Measurements from ENCODE around the gene MRPL51. TPM values are rescaled to one million over a fixed set of nuclear protein-coding genes. Genes with fewer than 3 reads are reported as not detected.

The MRPL51 gene
- total and polyA plus RNA-seq, 10 of the 15 experiments (the other 5 are each of a cell fraction or from before 2014, with no cell fraction given) = 137 to 1,202 (median 267) TPM

DNA sequence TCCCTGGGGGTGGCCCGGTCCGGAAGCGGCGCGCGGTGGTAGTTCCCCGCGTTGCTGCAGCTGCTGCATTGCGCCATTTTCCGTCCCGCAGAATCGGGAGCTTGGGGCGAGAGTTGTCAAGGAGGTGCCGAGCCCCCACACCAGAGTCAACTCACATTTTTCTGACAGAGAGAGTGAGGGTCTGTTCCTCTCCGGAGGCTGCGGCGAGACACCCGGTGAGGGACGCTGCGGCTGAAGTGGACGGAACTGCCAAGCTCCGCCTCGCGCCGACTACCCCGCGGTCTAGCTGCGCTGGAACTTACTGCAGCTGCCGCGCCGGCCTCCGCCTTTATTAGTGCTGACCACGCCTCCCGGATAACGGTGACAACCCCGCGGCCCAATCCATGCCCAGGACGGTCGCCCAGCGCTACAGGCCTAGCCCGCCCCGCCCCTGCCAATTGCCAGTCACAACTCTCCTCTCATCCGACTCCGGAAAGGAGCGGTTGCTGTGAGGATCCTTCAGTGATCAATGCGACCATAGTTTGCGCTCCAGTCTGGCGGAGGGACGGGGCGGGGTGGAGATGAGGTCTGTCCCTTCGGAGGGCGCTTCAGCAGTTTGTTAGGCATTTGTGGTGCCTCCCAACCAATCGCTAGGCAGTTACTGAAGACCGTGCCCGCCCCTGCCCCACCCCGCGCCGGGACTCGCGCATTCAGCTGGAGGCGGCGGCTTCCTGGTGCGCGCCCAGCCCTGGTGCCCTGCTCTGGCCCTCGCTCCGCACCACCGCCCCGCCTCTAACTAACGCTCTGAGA lies 22.5 kb downstream of the MRPL51 start, which contains the start of gene VAMP1 (continued):
- no peak for TF ChIP-seq MEF2B (IDR thresholded peaks at IDR 0.05; ENCODE audit: partially characterized antibody, poor library complexity, severe bottlenecking)
- TF ChIP-seq NFYA (IDR thresholded peaks at IDR 0.05; ENCODE audit: borderline replicate concordance, low read depth, low read length) = no peak
- peak; percentile 80 for TF ChIP-seq KLF5 (IDR thresholded peaks at IDR 0.05; ENCODE audit: partially characterized antibody)
- TF ChIP-seq FOS (IDR thresholded peaks at IDR 0.05; ENCODE audit: borderline replicate concordance, extremely low read depth, insufficient read length) = no peak
- TF ChIP-seq, protein P1, sequence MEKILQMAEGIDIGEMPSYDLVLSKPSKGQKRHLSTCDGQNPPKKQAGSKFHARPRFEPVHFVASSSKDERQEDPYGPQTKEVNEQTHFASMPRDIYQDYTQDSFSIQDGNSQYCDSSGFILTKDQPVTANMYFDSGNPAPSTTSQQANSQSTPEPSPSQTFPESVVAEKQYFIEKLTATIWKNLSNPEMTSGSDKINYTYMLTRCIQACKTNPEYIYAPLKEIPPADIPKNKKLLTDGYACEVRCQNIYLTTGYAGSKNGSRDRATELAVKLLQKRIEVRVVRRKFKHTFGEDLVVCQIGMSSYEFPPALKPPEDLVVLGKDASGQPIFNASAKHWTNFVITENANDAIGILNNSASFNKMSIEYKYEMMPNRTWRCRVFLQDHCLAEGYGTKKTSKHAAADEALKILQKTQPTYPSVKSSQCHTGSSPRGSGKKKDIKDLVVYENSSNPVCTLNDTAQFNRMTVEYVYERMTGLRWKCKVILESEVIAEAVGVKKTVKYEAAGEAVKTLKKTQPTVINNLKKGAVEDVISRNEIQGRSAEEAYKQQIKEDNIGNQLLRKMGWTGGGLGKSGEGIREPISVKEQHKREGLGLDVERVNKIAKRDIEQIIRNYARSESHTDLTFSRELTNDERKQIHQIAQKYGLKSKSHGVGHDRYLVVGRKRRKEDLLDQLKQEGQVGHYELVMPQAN (conservative IDR thresholded peaks at IDR 0.05) = peak; percentile 88
- TF ChIP-seq ZNF24 (IDR thresholded peaks at IDR 0.05) = no peak
- no peak for TF ChIP-seq TCF7 (IDR thresholded peaks at IDR 0.05; ENCODE audit: borderline replicate concordance)
- TF ChIP-seq, protein P2, sequence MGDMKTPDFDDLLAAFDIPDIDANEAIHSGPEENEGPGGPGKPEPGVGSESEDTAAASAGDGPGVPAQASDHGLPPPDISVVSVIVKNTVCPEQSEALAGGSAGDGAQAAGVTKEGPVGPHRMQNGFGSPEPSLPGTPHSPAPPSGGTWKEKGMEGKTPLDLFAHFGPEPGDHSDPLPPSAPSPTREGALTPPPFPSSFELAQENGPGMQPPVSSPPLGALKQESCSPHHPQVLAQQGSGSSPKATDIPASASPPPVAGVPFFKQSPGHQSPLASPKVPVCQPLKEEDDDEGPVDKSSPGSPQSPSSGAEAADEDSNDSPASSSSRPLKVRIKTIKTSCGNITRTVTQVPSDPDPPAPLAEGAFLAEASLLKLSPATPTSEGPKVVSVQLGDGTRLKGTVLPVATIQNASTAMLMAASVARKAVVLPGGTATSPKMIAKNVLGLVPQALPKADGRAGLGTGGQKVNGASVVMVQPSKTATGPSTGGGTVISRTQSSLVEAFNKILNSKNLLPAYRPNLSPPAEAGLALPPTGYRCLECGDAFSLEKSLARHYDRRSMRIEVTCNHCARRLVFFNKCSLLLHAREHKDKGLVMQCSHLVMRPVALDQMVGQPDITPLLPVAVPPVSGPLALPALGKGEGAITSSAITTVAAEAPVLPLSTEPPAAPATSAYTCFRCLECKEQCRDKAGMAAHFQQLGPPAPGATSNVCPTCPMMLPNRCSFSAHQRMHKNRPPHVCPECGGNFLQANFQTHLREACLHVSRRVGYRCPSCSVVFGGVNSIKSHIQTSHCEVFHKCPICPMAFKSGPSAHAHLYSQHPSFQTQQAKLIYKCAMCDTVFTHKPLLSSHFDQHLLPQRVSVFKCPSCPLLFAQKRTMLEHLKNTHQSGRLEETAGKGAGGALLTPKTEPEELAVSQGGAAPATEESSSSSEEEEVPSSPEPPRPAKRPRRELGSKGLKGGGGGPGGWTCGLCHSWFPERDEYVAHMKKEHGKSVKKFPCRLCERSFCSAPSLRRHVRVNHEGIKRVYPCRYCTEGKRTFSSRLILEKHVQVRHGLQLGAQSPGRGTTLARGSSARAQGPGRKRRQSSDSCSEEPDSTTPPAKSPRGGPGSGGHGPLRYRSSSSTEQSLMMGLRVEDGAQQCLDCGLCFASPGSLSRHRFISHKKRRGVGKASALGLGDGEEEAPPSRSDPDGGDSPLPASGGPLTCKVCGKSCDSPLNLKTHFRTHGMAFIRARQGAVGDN (IDR thresholded peaks at IDR 0.05) = peak; percentile 94
- peak; percentile 71 for TF ChIP-seq SREBF2 (IDR thresholded peaks at IDR 0.05; ENCODE audit: low read length)
- TF ChIP-seq, protein P3, sequence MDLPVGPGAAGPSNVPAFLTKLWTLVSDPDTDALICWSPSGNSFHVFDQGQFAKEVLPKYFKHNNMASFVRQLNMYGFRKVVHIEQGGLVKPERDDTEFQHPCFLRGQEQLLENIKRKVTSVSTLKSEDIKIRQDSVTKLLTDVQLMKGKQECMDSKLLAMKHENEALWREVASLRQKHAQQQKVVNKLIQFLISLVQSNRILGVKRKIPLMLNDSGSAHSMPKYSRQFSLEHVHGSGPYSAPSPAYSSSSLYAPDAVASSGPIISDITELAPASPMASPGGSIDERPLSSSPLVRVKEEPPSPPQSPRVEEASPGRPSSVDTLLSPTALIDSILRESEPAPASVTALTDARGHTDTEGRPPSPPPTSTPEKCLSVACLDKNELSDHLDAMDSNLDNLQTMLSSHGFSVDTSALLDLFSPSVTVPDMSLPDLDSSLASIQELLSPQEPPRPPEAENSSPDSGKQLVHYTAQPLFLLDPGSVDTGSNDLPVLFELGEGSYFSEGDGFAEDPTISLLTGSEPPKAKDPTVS (IDR thresholded peaks at IDR 0.05; ENCODE audit: low read depth, low read length) = no peak
- TF ChIP-seq MTA2 (IDR thresholded peaks at IDR 0.05; ENCODE audit: low read depth) = 0 out of 2 replicates have a peak, but pooled peaks have one; percentile 35
- TF ChIP-seq, protein P4, sequence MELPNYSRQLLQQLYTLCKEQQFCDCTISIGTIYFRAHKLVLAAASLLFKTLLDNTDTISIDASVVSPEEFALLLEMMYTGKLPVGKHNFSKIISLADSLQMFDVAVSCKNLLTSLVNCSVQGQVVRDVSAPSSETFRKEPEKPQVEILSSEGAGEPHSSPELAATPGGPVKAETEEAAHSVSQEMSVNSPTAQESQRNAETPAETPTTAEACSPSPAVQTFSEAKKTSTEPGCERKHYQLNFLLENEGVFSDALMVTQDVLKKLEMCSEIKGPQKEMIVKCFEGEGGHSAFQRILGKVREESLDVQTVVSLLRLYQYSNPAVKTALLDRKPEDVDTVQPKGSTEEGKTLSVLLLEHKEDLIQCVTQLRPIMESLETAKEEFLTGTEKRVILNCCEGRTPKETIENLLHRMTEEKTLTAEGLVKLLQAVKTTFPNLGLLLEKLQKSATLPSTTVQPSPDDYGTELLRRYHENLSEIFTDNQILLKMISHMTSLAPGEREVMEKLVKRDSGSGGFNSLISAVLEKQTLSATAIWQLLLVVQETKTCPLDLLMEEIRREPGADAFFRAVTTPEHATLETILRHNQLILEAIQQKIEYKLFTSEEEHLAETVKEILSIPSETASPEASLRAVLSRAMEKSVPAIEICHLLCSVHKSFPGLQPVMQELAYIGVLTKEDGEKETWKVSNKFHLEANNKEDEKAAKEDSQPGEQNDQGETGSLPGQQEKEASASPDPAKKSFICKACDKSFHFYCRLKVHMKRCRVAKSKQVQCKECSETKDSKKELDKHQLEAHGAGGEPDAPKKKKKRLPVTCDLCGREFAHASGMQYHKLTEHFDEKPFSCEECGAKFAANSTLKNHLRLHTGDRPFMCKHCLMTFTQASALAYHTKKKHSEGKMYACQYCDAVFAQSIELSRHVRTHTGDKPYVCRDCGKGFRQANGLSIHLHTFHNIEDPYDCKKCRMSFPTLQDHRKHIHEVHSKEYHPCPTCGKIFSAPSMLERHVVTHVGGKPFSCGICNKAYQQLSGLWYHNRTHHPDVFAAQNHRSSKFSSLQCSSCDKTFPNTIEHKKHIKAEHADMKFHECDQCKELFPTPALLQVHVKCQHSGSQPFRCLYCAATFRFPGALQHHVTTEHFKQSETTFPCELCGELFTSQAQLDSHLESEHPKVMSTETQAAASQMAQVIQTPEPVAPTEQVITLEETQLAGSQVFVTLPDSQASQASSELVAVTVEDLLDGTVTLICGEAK (IDR thresholded peaks at IDR 0.05; ENCODE audit: borderline replicate concordance) = no peak; the same call in 1 of the 2 replicates
- TF ChIP-seq, protein P5, sequence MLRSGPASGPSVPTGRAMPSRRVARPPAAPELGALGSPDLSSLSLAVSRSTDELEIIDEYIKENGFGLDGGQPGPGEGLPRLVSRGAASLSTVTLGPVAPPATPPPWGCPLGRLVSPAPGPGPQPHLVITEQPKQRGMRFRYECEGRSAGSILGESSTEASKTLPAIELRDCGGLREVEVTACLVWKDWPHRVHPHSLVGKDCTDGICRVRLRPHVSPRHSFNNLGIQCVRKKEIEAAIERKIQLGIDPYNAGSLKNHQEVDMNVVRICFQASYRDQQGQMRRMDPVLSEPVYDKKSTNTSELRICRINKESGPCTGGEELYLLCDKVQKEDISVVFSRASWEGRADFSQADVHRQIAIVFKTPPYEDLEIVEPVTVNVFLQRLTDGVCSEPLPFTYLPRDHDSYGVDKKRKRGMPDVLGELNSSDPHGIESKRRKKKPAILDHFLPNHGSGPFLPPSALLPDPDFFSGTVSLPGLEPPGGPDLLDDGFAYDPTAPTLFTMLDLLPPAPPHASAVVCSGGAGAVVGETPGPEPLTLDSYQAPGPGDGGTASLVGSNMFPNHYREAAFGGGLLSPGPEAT (IDR thresholded peaks at IDR 0.05; ENCODE audit: low read depth) = peak; percentile 78
- no peak for TF ChIP-seq ETV6 (conservative IDR thresholded peaks at IDR 0.05 in 1 of 2, IDR thresholded peaks at IDR 0.05 in 1 of 2; ENCODE audit: borderline replicate concordance in 1 of 2, low read depth in 1 of 2)

Data from GM12878 (cell line).